ENCODE measurements around the gene APEH.

Gene APEH

DNA sequence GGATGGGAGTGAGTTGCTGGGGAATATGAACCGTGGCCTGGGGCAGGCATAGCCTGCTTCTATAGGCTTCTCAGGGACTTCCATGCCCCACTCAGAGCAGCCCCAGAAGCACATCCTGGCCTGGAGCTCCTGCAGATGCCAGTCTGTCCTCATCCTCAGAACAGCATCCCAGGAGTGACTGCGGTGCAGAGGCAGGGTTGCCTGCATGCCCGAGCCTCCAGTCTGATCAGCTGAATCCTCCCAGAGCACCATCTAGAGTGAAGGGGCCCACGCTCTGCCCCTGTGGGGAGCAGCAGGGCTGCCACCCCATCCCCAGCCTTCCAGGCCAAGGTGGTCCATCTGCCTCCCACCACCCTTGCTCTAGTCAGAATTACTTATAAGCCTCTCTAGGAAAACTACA, 44.7 kb upstream of the APEH start:
- Histone ChIP-seq H3K27ac (ENCODE audit: low read depth, low read length, poor library complexity, severe bottlenecking) (no peak overlapping the region), H3K9me2 (ENCODE audit: low read depth, low read length) (no peaks in the 10 kb centered on the region), H3K4me2 (ENCODE audit: low read length) (no peak overlapping the region), H3K4me3 (ENCODE audit: low read depth, low read length, poor library complexity, severe bottlenecking) (no peak overlapping the region), H3K27me3 (ENCODE audit: insufficient read depth, low read length) (peaks cover 3% of the 10 kb centered on the region; the same call in 1 of the 2 replicates), H3K9ac (ENCODE audit: low read length) (no peak overlapping the region), H3F3A (ENCODE audit: insufficient read depth, low read length) (no peaks in the 10 kb centered on the region), H3K4me1 (ENCODE audit: insufficient read depth, low read length, severe bottlenecking) (no peaks in the 10 kb centered on the region), H3K79me2 (ENCODE audit: insufficient read depth, low read length) (no peaks in the 10 kb centered on the region), H3K9me3 (ENCODE audit: low read length) (peaks cover 6% of the 10 kb centered on the region; the same call in 1 of the 2 replicates), H4K20me1 (ENCODE audit: insufficient read depth, low read length) (no peaks in the 10 kb centered on the region), H2AFZ (ENCODE audit: low read length) (no peak overlapping the region), H3K36me3 (ENCODE audit: insufficient read depth, low read length) (no peaks in the 10 kb centered on the region)
- TF ChIP-seq, protein P1, sequence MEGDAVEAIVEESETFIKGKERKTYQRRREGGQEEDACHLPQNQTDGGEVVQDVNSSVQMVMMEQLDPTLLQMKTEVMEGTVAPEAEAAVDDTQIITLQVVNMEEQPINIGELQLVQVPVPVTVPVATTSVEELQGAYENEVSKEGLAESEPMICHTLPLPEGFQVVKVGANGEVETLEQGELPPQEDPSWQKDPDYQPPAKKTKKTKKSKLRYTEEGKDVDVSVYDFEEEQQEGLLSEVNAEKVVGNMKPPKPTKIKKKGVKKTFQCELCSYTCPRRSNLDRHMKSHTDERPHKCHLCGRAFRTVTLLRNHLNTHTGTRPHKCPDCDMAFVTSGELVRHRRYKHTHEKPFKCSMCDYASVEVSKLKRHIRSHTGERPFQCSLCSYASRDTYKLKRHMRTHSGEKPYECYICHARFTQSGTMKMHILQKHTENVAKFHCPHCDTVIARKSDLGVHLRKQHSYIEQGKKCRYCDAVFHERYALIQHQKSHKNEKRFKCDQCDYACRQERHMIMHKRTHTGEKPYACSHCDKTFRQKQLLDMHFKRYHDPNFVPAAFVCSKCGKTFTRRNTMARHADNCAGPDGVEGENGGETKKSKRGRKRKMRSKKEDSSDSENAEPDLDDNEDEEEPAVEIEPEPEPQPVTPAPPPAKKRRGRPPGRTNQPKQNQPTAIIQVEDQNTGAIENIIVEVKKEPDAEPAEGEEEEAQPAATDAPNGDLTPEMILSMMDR (IDR thresholded peaks at IDR 0.05; ENCODE audit: low read length) = no peak
- TF ChIP-seq EZH2 (IDR thresholded peaks at IDR 0.05; ENCODE audit: borderline replicate concordance, low read length) = no peak

DNA sequence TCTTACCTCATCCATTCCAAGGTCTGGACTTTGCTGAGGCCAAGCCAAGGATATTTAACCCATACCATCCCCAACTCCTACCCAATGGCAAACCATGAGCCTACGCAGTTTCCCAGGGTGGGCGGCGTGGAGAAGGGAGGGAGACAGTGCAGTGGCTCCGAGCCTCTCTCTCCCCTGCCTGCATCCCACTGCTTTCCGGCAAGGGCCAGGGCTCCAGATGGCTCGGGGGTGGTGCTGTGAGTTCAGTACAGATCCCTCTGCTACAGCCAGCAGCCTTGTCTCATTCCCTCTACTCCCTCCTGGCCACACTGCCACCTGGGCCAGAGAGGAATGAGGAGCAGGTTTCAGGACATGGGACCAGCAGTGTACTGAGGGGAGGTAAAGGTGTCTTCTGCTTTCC, 44.3 kb upstream of the APEH start:
- Histone ChIP-seq H2AFZ (ENCODE audit: low read length) (no peak overlapping the region), H3K36me3 (ENCODE audit: insufficient read depth, low read length) (no peaks in the 10 kb centered on the region), H3K79me2 (ENCODE audit: insufficient read depth, low read length) (no peaks in the 10 kb centered on the region), H3K4me3 (ENCODE audit: low read depth, low read length, poor library complexity, severe bottlenecking) (no peak overlapping the region), H3K4me2 (ENCODE audit: low read length) (no peak overlapping the region), H3K9me3 (ENCODE audit: low read length) (peaks cover 6% of the 10 kb centered on the region; the same call in 1 of the 2 replicates), H3K27ac (ENCODE audit: low read depth, low read length, poor library complexity, severe bottlenecking) (no peak overlapping the region), H3K27me3 (ENCODE audit: insufficient read depth, low read length) (peaks cover 3% of the 10 kb centered on the region; the same call in 1 of the 2 replicates), H3F3A (ENCODE audit: insufficient read depth, low read length) (no peaks in the 10 kb centered on the region), H3K4me1 (ENCODE audit: insufficient read depth, low read length, severe bottlenecking) (no peaks in the 10 kb centered on the region), H4K20me1 (ENCODE audit: insufficient read depth, low read length) (no peaks in the 10 kb centered on the region), H3K9me2 (ENCODE audit: low read depth, low read length) (no peaks in the 10 kb centered on the region), H3K9ac (ENCODE audit: low read length) (no peak overlapping the region)
- no peak for TF ChIP-seq EZH2 (IDR thresholded peaks at IDR 0.05; ENCODE audit: borderline replicate concordance, low read length)
- TF ChIP-seq, protein P1 (IDR thresholded peaks at IDR 0.05; ENCODE audit: low read length) = no peak

DNA sequence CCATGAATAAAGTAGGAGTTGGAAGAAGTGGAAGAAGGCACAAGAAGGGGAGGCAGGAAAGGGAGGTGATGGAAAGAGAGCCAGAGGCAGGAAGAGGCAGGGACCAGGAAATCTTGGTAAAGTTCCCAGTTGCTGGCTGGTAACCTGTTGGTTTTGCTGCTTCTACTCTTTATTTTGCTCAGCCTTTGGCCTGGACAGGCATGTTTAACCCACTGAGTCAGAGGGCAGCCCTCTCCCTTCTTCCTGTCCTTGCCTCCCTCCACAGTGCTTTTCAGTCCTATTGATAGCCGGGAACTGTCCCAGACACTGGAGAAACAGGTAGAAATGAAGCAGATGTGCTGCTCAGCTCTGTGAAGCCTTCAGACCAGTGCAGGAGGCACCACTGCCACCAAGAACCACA, 43.4 kb upstream of the APEH start:
- Histone ChIP-seq H3K9me2 (ENCODE audit: low read depth, low read length) (no peaks in the 10 kb centered on the region), H3K4me2 (ENCODE audit: low read length) (no peak overlapping the region)

More for the DNA sequence above, 43.4 kb upstream of the APEH start:
- no peak for TF ChIP-seq EZH2 (IDR thresholded peaks at IDR 0.05; ENCODE audit: borderline replicate concordance, low read length)
- TF ChIP-seq, protein P1 (IDR thresholded peaks at IDR 0.05; ENCODE audit: low read length) = no peak
- H3F3A ChIP-seq (ENCODE audit: insufficient read depth, low read length) = no peaks in the 10 kb centered on the region
- no peak overlapping the region for H3K9ac ChIP-seq (ENCODE audit: low read length)
- peaks cover 3% of the 10 kb centered on the region; the same call in 1 of the 2 replicates for H3K27me3 ChIP-seq (ENCODE audit: insufficient read depth, low read length)
- H3K79me2 ChIP-seq (ENCODE audit: insufficient read depth, low read length) = no peaks in the 10 kb centered on the region
- H3K27ac ChIP-seq (ENCODE audit: low read depth, low read length, poor library complexity, severe bottlenecking) = no peak overlapping the region
- H2AFZ ChIP-seq (ENCODE audit: low read length) = no peak overlapping the region
- no peaks in the 10 kb centered on the region for H3K4me1 ChIP-seq (ENCODE audit: insufficient read depth, low read length, severe bottlenecking)
- no peak overlapping the region for H3K4me3 ChIP-seq (ENCODE audit: low read depth, low read length, poor library complexity, severe bottlenecking)
- H4K20me1 ChIP-seq (ENCODE audit: insufficient read depth, low read length) = no peaks in the 10 kb centered on the region
- no peaks in the 10 kb centered on the region for H3K36me3 ChIP-seq (ENCODE audit: insufficient read depth, low read length)
- peaks cover 6% of the 10 kb centered on the region; the same call in 1 of the 2 replicates for H3K9me3 ChIP-seq (ENCODE audit: low read length)

All from OCI-LY1 (cell line).